Measurements from ENCODE around the gene JOSD2. TPM values are rescaled to one million over a fixed set of nuclear protein-coding genes. Genes with fewer than 3 reads are reported as not detected.

Gene JOSD2
- total RNA-seq, 1 donor = 22.8 TPM

DNA sequence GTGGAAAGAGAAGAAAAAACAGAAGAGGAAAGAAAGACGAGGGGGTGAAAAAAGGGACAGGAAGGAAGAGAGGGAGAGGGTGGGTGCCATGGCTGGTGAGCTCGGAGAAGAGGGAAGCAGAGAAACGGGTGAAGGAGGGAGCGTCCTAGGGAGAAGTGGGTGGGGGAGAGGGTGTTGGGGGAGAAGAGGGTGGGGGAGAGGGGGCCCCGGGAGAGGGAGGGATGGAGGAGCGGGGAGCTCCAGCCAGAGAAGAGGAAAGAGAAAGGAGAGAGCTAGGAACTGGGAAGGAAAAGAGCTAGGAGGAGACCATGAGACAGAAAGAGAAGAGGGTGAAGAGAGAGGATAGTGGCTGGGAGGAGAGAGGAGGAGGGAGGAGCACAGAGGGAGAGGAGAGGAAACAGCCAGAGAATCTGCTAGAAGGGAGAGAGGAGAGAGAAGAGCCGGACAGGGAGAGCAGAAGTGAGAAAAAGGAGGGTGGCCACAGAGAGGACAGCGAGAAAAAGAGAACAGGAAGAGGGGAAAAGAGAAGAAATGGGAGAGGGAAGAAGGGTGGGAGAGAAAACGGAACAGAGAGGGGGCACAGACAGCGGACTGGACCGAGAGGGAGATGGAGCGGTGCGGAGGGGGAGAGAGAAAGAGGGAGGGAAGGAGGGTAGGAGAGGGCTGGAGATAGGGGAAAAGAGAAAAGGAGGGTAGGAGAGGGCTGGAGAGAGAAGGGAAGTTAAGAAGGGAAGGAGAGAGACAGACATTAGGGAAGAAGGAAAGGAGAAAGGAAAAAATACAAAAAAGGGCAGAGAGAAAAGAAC, 22.4 kb downstream of the JOSD2 start:
- no peak for DNase-seq (ENCODE audit: insufficient read length, low spot score, missing footprints)
- Histone ChIP-seq H3K79me2 (ENCODE audit: insufficient read depth, low read length) (no peaks in the 10 kb centered on the region), H2AFZ (ENCODE audit: low read length) (no peak overlapping the region), H3K4me2 (ENCODE audit: insufficient read depth, low read length) (no peak overlapping the region), H3K9me3 (ENCODE audit: low read depth, low read length) (no peaks in the 10 kb centered on the region), H3K36me3 (ENCODE audit: insufficient read depth, low read length) (no peaks in the 10 kb centered on the region), H3K4me3 (ENCODE audit: insufficient read depth, low read length) (no peak overlapping the region), H3K27me3 (ENCODE audit: insufficient read depth, low read length) (peaks cover 26% of the 10 kb centered on the region), H3K4me1 (ENCODE audit: insufficient read depth, low read length) (no peaks in the 10 kb centered on the region), H4K20me1 (ENCODE audit: insufficient read depth, low read length) (peaks cover 9% of the 10 kb centered on the region), H3K27ac (ENCODE audit: low read depth, low read length) (no peak overlapping the region)
- TF ChIP-seq, protein P1, sequence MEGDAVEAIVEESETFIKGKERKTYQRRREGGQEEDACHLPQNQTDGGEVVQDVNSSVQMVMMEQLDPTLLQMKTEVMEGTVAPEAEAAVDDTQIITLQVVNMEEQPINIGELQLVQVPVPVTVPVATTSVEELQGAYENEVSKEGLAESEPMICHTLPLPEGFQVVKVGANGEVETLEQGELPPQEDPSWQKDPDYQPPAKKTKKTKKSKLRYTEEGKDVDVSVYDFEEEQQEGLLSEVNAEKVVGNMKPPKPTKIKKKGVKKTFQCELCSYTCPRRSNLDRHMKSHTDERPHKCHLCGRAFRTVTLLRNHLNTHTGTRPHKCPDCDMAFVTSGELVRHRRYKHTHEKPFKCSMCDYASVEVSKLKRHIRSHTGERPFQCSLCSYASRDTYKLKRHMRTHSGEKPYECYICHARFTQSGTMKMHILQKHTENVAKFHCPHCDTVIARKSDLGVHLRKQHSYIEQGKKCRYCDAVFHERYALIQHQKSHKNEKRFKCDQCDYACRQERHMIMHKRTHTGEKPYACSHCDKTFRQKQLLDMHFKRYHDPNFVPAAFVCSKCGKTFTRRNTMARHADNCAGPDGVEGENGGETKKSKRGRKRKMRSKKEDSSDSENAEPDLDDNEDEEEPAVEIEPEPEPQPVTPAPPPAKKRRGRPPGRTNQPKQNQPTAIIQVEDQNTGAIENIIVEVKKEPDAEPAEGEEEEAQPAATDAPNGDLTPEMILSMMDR (IDR thresholded peaks at IDR 0.05; ENCODE audit: extremely low read depth, low read depth, low read length) = no peak

DNA sequence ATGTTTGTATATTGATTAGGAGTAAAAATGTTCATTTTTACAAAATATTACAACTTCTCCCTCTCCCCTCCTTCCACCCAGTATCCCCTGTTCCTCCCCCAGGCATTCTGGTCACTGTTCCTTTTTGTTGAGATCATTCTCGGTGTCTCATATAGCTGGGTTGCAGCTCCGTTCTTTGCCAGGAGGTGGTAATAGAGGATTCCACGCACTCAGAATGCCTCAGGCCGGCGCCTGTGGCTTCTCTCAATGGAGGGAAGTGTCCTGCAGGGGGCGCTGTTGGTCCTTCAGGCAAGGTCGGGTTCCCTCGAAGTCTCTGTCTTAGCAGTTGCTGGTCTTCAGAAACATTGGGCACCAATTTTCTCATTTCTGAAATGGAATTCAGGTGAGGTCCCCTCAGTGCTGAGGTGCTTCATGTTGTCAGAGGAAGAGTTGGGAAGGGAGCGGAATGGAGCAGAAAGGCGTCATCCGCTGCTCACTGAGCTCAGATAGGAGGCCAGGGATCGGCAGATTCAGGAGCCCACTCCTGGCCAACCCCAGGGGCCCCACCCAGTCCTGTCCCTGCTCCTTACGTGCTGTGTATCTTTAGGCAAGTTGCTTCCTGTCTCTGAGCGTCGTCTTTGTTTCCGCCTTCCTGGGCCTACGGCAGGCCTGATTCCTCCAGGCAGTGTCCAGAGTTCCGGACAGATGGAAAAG, 24.0 kb downstream of the JOSD2 start:
- Histone ChIP-seq H4K20me1 (ENCODE audit: insufficient read depth, low read length) (peaks cover 9% of the 10 kb centered on the region), H3K27ac (ENCODE audit: low read depth, low read length) (no peak overlapping the region), H2AFZ (ENCODE audit: low read length) (no peak overlapping the region), H3K36me3 (ENCODE audit: insufficient read depth, low read length) (no peaks in the 10 kb centered on the region), H3K4me2 (ENCODE audit: insufficient read depth, low read length) (no peak overlapping the region), H3K4me3 (ENCODE audit: insufficient read depth, low read length) (no peak overlapping the region), H3K27me3 (ENCODE audit: insufficient read depth, low read length) (peaks cover 25% of the 10 kb centered on the region), H3K79me2 (ENCODE audit: insufficient read depth, low read length) (no peaks in the 10 kb centered on the region), H3K4me1 (ENCODE audit: insufficient read depth, low read length) (no peaks in the 10 kb centered on the region), H3K9me3 (ENCODE audit: low read depth, low read length) (no peaks in the 10 kb centered on the region)
- DNase-seq (ENCODE audit: insufficient read length, low spot score, missing footprints) = no peak
- TF ChIP-seq, protein P1 (IDR thresholded peaks at IDR 0.05; ENCODE audit: extremely low read depth, low read depth, low read length) = peak; percentile 50

DNA sequence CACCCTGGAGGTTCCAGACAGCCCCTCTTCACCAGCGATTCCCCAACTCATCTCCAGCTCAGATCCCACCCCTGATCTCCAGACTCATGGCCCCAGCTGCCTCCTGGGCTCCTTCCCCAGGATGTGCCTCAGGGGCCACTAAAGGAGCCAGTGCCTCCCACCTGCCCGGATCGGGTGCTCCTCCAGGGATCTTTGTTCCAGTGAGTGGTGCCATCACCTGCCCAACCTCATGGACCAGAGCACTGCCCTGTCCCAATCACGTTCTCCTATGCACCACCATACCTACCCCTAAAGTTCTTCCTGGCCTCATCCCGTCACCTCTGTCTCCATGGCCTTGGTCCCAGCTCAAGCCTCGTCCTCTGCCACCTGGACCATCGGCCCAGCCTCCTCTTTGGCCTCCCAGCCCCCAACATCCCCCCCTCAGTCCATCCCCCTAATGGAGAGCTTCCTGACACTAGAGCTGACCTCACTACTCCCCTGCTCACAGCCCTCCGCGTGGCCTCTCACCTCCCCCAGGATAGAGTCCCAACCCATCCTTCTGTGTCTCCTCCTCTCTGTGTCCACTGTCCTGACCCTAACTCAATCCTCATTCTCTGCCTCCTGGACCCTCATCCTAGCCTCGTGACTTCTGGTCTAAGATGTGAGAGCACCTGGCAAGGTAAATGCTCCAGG, 25.6 kb downstream of the JOSD2 start:
- Histone ChIP-seq H3K27ac (ENCODE audit: low read depth, low read length) (no peak overlapping the region), H2AFZ (ENCODE audit: low read length) (no peak overlapping the region), H3K4me1 (ENCODE audit: insufficient read depth, low read length) (no peaks in the 10 kb centered on the region), H3K4me2 (ENCODE audit: insufficient read depth, low read length) (no peak overlapping the region), H3K4me3 (ENCODE audit: insufficient read depth, low read length) (no peak overlapping the region), H4K20me1 (ENCODE audit: insufficient read depth, low read length) (peaks cover 9% of the 10 kb centered on the region), H3K79me2 (ENCODE audit: insufficient read depth, low read length) (no peaks in the 10 kb centered on the region), H3K9me3 (ENCODE audit: low read depth, low read length) (no peaks in the 10 kb centered on the region), H3K27me3 (ENCODE audit: insufficient read depth, low read length) (peaks cover 15% of the 10 kb centered on the region), H3K36me3 (ENCODE audit: insufficient read depth, low read length) (no peaks in the 10 kb centered on the region)
- no peak for DNase-seq (ENCODE audit: insufficient read length, low spot score, missing footprints)
- TF ChIP-seq, protein P1 (IDR thresholded peaks at IDR 0.05; ENCODE audit: extremely low read depth, low read depth, low read length) = no peak

DNA sequence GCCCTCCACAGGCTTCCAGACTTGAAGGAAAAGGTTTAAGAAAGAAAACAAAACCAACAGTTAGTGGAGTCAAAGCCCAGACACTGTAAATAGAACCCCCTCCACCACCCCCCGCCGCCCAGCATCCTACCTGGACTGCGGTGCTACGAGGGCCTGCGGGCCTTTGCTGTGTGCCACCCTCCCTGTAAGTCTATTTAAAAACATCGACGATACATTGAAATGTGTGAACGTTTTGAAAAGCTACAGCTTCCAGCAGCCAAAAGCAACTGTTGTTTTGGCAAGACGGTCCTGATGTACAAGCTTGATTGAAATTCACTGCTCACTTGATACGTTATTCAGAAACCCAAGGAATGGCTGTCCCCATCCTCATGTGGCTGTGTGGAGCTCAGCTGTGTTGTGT, 28.1 kb downstream of the JOSD2 start:
- Histone ChIP-seq H3K4me2 (ENCODE audit: insufficient read depth, low read length) (no peak overlapping the region), H3K4me1 (ENCODE audit: insufficient read depth, low read length) (no peaks in the 10 kb centered on the region), H3K36me3 (ENCODE audit: insufficient read depth, low read length) (peaks cover 9% of the 10 kb centered on the region), H3K9me3 (ENCODE audit: low read depth, low read length) (no peaks in the 10 kb centered on the region), H3K27ac (ENCODE audit: low read depth, low read length) (no peak overlapping the region), H2AFZ (ENCODE audit: low read length) (no peak overlapping the region), H3K79me2 (ENCODE audit: insufficient read depth, low read length) (peaks cover 15% of the 10 kb centered on the region), H4K20me1 (ENCODE audit: insufficient read depth, low read length) (peaks cover 26% of the 10 kb centered on the region), H3K4me3 (ENCODE audit: insufficient read depth, low read length) (no peak overlapping the region), H3K27me3 (ENCODE audit: insufficient read depth, low read length) (peaks cover 12% of the 10 kb centered on the region)
- no peak for DNase-seq (ENCODE audit: insufficient read length, low spot score, missing footprints)
- TF ChIP-seq, protein P1 (IDR thresholded peaks at IDR 0.05; ENCODE audit: extremely low read depth, low read depth, low read length) = no peak

All from osteoblast (primary cell).